ENCODE measurements around the gene NCK1. TPM values are rescaled to one million over a fixed set of nuclear protein-coding genes. Genes with fewer than 3 reads are reported as not detected.

The NCK1 gene
- total and polyA plus RNA-seq, 2 of the 13 experiments (the other 11 are each of a cell fraction or from before 2014, with no cell fraction given), result 14.7 to 30.4 TPM

GRCh38 chr3:136937851-136938250 is 75.8 kb downstream of the NCK1 start:
- FAIRE-seq (no peak), DNase-seq (ENCODE audit: low spot score) (no peak), ATAC-seq (no peak)
- H3K27ac ChIP-seq (ENCODE audit: extremely low read length, insufficient read depth, low read length), result no peak overlapping the region
- no peak overlapping the region for H2AFZ ChIP-seq (ENCODE audit: low read length)
- no peak overlapping the region for H3K4me2 ChIP-seq (ENCODE audit: low read depth, low read length)
- in situ Hi-C loops (cut with HindIII; ENCODE audit: extremely low pct_ligation_motif_present, low pct_unique_long_range_greater_than_20kb) (no loop called here), intact Hi-C loops (cut with micrococcal nuclease; ENCODE audit: unreplicated experiment) (no loop called here)
- TF ChIP-seq FLYWCH1 (CRISPR knock-in tag; IDR thresholded peaks at IDR 0.05) (no peak), ZNF142 (CRISPR knock-in tag; IDR thresholded peaks at IDR 0.05) (no peak), FOSL2 (CRISPR knock-in tag; IDR thresholded peaks at IDR 0.05) (no peak)
- H3K9me3 ChIP-seq (ENCODE audit: low read length), result 0 out of 2 replicates have a peak, but pooled peaks cover 8% of the 10 kb centered on the region
- 85% methylated on average over 2 of the region's 2 CpGs for WGBS (ENCODE audit: low lambda C conversion rate)
- H3K27me3 ChIP-seq (ENCODE audit: control insufficient read depth in 1 of 2, insufficient read depth in 2 of 2, low read length in 2 of 2), result no peaks in the 10 kb centered on the region
- H3K4me1 ChIP-seq (ENCODE audit: insufficient read depth, low read length), result peaks cover 22% of the 10 kb centered on the region; the same call in 1 of the 2 replicates
- H3K36me3 ChIP-seq (replicated peaks in 1 of 2; ENCODE audit: control insufficient read depth in 1 of 2, insufficient read depth in 2 of 2, low read length in 2 of 2), result peaks cover 0 to 5% of the 10 kb centered on the region in 2 experiments; a peak in 1 of 5 replicates
- CTCF ChIA-PET (ENCODE audit: low intra/inter-chr PET ratio, low total read pairs), result no interaction called here
- peaks cover 3% of the 10 kb centered on the region; the same call in 1 of the 2 replicates for H4K20me1 ChIP-seq (ENCODE audit: insufficient read depth, low read length)
- POLR2A ChIA-PET, result interaction anchor here (1.0 kb wide), 1 partner anchor 76 kb away, joined by 3 read pairs; the partner anchor contains the start of gene NCK1
- peaks cover 35% of the 10 kb centered on the region for H3K79me2 ChIP-seq (ENCODE audit: insufficient read depth, low read length)
- H3K9ac ChIP-seq (ENCODE audit: insufficient read depth, low read depth, low read length), result no peak overlapping the region
- no TSS peak for BruUV-seq (replicated peaks)
- H3K4me3 ChIP-seq (replicated peaks in 1 of 3; ENCODE audit: insufficient read depth in 1 of 3, low read depth in 2 of 3, low read length in 3 of 3), result no peak overlapping the region
